HS-27A (cell line): ENCODE data around the gene FYN.
"Not testable (repeated sequence)": the region's sequence is repeated elsewhere in the genome, so short reads cannot be mapped to it uniquely, and the experiment has no call there.

Experiments used
- DNase-seq: peaks from one replicate; pipeline ENCODE4 v3.0.0-alpha.2; 2012; ENCODE audit warnings: low read depth, missing footprints

FYN gene

DNA sequence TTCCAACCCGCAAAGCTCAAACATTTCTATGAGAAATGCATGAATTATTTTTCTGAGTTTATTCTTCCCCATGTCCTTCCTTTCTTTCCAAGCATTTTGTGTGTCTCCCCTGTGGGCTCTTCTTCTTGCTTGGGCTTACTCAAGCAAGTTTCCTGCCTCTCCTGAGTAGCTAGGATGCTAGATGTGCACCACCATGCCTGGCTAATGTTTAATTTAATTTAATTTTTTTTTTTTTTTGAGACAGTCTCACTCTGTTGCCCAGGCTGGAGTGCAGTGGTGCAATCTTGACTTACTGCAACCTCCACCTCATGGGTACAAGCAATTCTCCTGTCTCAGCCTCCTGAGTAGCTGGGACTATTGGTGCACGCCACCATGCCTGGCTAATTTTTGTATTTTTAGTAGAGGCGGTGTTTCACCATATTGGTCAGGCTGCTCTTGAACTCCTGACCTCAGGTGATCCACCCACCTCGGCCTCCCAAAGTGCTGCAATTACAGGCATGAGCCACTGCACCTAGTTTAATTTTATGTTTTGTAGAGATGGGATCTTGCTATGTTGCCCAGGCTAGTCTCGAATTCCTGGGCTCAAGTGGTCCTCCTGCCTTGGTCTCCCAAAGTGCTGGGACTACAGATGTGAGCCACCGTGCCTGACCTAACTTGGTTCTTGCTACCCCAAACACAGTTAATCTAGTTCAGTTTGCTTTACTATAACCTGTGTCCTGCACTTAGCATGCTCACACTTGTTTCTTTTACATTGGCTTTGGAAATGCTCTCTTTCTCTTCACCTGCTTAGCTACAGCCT is 192.2 kb downstream of the FYN start:
- not testable (repeated sequence) for DNase-seq

GRCh38 chr6:111680015-111680712 is 193.1 kb downstream of the FYN start:
- DNase-seq, result no peak

DNA sequence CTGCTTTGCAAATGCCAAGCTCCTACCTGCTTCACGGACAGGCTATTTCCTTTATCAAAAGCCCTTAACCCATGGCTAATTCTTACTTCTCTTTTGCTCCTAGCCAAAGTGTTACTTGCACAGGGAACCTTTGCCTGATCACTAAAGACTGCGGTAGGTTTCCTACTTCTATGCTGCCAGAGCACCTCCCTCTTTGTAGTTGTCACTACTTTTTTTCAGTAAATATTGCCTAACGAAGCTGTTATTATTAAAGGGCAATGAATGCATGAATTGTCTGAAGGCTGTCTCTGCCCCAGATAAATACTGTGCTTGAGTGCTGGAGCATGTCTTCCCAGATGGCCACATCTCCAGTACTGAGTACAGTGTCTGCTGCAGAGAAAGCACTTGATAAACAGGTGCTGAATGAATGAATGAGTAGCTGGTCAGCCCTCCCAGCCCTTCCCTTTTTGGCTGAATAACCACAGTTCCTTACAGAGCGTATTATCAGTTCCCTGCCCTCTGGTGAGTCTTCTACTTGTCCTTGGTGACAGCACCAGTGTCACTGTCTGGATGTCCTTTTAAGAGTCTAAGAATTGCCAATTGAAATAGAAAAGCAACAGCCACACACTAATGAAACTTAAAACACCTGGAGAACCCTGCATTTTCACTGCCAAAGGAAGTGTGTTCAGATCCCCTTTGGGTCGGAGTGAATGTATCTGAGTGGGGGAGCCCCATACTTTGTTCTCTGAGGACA is 194.0 kb downstream of the FYN start:
- DNase-seq, result no peak

- no peak for DNase-seq
These were observed 195.8 kb downstream of the FYN start for GRCh38 chr6:111677249-111677990.

DNA sequence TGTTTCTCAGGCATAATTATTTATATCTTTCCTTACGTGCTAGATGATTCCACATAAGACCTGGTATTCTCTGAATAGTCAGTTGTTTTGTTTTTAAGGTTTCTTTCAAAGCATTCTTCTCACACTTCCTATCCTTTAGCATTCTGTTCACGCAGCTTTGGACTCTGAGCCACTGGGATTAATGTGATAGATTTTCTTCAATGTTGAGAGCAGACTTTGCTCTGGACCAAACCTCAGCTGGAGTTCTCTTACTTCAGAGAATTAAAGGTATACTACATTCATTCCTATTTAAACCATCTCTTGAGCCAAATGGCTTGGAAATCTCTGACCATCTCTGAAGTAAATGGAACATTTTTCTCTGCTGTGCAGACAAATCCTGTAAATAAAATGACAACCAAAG is 196.9 kb downstream of the FYN start:
- no peak for DNase-seq

DNA sequence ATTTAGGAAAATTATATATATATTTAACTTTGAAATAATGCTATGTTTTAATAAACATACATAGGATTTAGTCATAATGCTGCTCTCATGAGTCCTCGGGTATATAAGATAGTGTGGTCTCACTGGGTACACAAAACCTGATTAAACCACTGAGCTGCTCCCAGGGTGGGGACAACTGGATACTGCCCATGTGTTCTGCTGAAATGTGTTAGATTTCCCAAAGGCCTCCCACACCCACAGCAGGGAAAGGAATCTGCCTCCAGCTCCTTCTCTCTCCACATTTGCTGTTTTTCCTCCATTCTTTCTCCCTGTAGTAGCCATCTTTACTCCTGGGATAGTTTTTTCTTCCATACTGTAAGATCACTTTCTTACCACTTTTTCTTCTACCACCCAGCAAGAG is 198.4 kb downstream of the FYN start:
- no peak for DNase-seq

GRCh38 chr6:111674413-111674812 is 198.8 kb downstream of the FYN start:
- DNase-seq, result no peak

DNA sequence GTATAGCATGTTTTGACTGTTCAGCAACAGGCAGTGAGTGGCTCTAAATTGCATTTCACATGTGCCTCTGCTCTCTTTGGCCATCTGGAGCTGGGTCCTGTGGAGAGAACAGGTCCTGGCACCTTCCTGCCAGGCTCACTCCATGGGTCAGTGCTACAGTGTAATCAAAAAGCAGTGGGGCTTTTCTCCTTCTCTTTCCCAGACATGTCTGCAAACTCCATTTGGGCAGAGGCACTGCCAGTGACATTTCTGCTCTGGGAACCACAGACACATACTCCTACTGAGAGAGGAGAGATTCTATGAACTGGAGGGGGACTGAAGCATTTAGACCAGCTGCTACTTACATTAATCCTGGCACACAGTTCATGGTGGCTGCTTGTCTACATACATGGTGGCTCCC is 199.3 kb downstream of the FYN start:
- no peak for DNase-seq

DNA sequence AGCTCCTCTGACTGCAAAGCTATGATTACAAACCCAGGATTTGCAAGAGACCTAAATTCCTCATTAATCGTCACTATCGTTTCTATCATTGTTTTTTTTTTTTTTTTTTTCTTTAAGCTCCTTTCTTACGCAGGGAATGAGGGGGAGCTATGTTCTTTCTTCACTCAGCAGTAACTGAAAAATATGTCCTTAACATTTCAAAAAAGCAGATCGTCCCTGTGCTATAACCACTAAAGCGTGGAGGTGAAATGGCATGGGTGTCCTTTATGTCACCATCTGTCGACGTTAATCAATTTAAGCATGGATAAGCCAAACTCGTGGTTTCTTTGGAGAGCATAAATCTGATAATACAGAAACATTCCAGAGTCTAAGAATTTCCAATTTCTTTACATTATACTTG is 199.7 kb downstream of the FYN start:
- no peak for DNase-seq

DNA sequence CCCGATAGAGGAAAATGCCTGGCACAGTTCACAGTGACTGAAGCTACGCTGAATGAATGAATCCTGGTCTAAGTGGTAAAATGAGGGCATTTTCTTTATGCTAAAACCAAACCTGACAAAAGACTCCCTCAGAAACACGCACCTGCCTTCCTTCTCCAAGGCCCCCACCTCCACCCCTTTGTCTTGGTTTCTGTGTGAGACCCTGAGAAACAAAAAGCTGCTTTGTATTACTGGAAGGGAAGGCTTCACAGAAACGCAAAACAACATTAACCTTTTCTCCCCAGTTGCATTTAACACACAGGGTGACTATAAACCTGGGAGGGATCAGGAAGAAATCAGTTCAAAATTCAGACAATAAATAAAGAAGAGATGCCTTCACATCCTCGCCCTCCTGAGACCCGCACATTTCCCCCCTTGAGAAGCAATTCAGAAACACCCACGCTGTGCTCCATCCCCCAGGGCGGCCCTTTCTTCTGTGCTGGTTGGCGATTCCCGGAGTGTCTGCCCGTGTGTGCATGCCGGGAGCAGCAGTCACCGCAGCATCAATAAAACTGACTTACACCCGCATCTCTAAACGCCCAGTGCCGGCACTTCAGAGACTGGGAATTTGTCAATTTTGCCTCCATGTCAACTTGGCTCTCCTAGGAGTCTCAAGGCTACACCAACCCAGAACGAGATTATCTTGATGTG is 200.3 kb downstream of the FYN start:
- DNase-seq, result no peak

DNA sequence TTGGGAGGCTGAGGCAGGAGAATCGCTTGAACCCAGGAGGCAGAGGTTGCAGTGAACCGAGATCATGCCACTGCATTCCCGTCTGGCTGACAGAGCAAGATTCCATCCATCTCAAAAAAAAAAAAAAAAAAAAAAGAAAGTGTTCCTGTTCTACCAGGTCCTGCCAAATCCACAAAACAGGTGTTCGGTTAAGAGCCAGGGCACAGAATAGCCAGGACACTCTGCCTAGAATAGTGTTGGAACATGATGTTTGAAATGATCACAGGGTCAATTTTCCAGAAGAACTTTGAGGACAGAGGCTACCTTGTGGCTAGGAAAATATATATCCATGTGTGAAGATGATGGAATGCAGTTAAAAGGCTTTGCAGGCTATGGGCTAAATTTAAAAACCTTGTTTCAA is 203.9 kb downstream of the FYN start:
- no peak for DNase-seq

GRCh38 chr6:111668410-111668809 is 204.8 kb downstream of the FYN start:
- no peak for DNase-seq

GRCh38 chr6:111667931-111668330 is 205.3 kb downstream of the FYN start:
- no peak for DNase-seq

DNA sequence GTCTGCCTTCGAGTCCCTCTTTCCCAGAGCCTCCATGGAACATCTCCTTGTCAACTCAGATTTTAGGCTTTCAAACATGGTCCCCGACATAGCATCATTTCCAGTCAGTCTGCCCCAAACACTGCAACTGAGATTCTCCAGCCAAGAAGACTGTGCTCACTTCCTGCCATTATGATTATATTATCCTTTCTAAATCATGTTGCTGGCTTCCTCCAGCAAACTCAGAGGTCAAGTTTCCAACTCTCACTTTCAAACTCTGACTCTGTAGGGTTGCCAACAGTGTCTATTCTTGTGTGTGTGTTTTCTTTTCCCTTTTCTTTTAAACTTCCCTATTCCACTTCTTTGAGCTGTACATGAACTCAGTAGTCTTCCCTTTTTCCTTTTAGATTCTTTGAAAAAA is 206.4 kb downstream of the FYN start:
- no peak for DNase-seq

DNA sequence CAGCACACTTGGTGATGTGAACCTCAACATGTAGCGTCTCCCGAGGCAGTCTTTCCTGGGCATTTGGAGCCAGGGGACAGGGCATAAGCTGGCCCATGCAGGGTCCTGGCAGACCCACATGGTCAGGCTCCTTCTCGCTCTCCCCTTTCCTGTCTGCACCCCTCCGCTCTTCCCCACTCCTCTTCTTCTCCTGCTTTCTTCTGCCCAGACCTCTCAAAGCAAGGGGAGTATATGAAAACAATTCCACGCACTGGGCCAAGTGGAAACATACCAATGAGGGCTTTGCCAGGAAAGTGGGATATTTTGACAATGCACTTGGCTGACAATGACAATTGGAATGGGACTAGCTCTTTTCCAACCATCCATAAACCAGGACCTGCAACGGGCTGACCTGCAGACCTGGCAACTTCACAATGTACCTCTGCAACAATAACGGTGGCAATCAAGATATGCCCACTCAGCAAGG is 208.7 kb downstream of the FYN start:
- no peak for DNase-seq

GRCh38 chr6:111663692-111664564 is 209.3 kb downstream of the FYN start:
- no peak for DNase-seq

DNA sequence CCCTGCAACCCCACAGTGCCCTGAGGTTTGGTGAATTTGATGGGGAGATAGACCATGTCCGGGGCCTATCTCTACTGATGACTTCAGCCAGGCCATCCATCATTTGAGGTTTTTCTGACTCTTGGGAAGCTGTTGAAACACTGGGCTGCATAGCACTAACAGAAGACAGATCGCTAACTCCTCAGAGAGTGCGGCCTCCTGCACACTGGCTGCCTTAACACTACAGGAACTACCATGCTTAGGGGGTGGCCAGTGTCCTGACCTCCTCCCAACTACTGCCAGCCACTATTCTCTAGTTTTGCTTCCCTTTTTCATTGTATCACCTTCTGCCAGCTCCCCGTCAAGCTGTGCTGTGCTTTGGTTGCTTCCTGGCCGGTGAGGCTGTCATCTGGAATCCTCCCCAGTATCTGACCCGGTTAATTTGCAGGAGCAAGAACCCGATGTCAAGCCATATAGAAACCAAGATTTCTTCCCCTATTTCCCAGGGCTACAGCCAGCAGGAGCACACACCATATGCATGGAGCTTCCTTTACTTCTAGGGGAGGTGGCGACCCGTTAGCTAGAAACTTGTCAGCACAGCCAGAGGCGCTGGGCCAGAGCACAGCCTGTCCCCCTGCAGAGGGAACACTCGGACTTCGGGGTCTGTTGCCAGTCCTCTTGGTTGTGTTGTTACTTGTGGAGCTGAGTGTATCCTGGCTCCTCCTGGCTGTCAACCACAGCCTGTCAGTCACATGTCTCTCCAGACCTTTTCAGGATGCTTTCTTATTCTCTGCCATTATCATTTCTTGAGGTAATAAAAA is 210.3 kb downstream of the FYN start:
- DNase-seq, result no peak

GRCh38 chr6:111662072-111662793 is 211.0 kb downstream of the FYN start:
- DNase-seq, result no peak

- no peak for DNase-seq
These were observed 211.7 kb downstream of the FYN start for GRCh38 chr6:111661541-111662061.
